Fibroblast of peridontal ligament (primary cell): ENCODE measurements around the gene B3GAT2.
"Not testable (repeated sequence)": the region's sequence is repeated elsewhere in the genome, so short reads cannot be mapped to it uniquely, and the experiment has no call there.

ENCODE experiments used
- DNase-seq: peaks from one replicate; pipeline ENCODE4 v3.0.0-alpha.2; 2010; ENCODE audit errors: extremely low read depth

B3GAT2 gene, protein sequence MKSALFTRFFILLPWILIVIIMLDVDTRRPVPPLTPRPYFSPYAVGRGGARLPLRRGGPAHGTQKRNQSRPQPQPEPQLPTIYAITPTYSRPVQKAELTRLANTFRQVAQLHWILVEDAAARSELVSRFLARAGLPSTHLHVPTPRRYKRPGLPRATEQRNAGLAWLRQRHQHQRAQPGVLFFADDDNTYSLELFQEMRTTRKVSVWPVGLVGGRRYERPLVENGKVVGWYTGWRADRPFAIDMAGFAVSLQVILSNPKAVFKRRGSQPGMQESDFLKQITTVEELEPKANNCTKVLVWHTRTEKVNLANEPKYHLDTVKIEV

DNA sequence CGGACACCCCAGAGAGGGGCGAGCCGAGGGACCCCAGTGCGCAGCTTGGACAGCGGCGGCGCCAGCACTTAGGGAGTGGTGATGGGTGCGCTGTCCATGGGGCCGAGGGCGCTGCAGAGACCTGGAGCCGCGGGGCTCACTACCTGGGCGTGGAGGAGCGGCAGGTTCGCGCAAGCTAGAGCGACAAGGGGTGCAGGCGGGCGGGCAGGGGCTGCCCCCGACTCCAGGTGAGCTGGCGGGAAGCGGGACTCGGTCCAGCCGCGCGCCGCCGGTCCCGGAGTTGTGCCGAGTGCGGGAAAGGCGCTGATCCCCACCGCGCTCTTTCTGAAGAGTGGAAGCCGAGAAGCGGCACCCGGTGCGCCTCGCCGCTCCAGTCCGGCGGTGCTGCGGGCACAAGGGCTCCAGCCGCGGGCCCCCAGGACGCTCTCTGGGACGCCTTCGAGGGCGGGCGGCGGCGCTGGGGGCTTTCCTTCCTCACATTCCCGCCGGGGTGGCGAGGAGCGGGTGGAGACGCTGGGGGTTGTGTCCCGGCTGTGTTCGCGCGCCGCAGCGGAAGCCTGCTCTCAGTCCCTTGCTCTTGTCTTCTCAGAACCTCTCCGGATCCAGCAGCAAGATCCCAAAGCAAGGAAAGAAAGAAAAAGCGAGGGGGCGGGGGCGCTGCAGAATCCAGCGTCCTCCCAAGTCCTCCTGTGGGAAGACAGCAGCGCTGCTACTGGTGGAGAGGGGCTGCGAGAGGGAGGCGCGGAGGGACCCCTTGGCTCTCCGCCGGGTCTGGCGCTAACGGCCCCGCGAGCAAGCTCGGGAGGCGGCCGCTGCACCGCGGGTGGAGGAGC lies at the start of gene B3GAT2:
B3GAT2 (minus strand) TSS at position 610 of the 833 bp plus-strand sequence. CDS start 631 bp downstream, outside the sequence.
- peak; percentile 16 for DNase-seq

GRCh38 chr6:70998148-70998547 lies 41.3 kb upstream of the B3GAT2 start:
- no peak for DNase-seq

DNA sequence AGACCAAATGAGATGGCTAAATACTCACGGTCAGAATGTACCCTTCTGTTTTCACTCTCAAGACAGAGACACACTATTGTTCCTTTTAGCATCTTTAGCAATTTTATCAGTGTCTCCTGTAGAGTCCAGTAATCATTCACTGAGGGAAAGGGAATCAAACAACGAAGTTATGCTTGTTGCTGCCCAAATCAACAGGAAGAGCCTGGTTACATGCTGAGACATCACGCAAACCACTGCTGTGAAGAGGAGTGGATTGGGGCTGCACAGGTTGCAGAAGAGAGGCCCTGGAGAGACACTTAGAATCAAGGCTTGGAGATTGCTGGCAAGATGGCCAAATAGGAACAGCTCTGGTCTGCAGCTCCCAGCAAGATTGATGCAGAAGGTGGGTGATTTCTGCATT lies 40.5 kb upstream of the B3GAT2 start:
- no peak for DNase-seq

- DNase-seq, result no peak
Observed at GRCh38 chr6:70996106-70996505, 39.2 kb upstream of the B3GAT2 start.

GRCh38 chr6:70995411-70995810 lies 38.6 kb upstream of the B3GAT2 start:
- no peak for DNase-seq

DNA sequence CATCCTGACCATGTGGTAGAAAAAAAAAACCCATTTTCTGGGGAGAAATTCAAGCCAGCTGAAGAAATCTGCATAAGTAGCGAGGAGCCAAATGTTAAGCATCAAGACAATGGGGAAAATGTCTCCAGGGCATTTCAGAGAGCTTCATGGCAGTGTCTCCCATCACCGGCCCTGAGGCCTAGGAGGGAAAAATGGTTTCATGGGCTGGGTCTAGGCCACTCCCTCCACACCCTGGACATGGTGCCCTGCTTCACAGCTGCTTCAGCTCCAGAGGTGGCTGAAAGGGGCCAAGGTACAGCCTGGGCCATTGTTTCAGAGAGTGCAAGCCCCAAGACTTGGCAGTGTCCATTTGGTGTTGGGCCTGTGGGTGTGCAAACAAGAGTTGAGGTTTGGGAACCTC lies 34.4 kb upstream of the B3GAT2 start:
- no peak for DNase-seq

- DNase-seq, result no peak
Observed at GRCh38 chr6:70985156-70985555, 28.3 kb upstream of the B3GAT2 start.

- no peak for DNase-seq
Observed at GRCh38 chr6:70982747-70983146, 25.9 kb upstream of the B3GAT2 start.

GRCh38 chr6:70980727-70981126 lies 23.9 kb upstream of the B3GAT2 start:
- no peak for DNase-seq

GRCh38 chr6:70973604-70974003 lies 16.7 kb upstream of the B3GAT2 start:
- DNase-seq, result no peak

- no peak for DNase-seq
Observed at GRCh38 chr6:70967049-70967448, 10.2 kb upstream of the B3GAT2 start.

DNA sequence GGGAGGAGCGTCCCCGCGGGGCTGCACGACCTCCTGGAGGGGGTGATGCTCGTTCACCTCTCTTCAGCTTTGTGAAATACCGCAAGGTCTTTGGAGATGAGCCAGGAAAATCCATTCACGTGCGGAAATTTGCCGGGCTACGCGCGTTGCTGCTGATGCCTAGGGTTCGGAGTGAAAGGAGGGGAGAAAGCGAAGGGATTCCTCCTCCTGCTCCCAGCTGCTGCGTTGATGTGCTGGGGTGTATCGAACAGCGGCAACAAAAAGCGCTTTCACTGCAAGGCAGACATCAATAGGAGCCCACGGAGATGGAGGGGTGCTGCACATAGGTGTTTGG lies 391 bp upstream of the B3GAT2 start:
- peak; percentile 2 for DNase-seq

DNA sequence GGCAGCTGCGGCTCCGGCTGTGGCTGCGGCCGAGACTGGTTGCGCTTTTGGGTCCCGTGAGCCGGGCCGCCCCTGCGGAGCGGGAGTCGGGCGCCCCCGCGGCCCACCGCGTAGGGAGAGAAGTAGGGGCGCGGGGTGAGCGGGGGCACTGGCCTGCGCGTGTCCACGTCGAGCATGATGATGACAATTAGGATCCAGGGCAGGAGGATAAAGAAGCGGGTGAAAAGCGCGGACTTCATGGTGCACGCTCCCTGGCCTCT lies 739 bp downstream of the B3GAT2 start:
- no peak for DNase-seq

- DNase-seq, result peak; percentile 53
Observed at GRCh38 chr6:70955441-70956190, 1.2 kb downstream of the B3GAT2 start.

- DNase-seq, result no peak
Observed at GRCh38 chr6:70954750-70955149, 2.1 kb downstream of the B3GAT2 start.

DNA sequence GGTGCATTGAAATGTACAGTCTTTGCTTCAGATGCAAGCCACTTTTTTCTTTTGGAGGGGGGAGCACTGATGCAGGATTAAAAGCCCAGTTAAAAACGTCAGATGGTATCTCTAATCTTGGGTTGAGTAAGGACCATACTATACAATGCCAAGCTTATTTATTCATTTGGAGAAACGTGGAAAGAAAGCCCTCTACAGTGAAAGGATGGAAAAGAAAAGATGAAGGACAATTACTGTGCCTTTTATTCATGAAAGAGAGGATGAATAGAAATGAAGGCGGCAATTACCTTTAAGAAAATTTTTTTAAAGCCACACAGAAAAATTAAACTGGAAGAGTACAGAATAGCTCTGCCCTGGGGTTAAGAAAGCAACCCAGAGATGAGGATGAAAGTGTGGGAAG lies 2.7 kb downstream of the B3GAT2 start:
- no peak for DNase-seq

DNA sequence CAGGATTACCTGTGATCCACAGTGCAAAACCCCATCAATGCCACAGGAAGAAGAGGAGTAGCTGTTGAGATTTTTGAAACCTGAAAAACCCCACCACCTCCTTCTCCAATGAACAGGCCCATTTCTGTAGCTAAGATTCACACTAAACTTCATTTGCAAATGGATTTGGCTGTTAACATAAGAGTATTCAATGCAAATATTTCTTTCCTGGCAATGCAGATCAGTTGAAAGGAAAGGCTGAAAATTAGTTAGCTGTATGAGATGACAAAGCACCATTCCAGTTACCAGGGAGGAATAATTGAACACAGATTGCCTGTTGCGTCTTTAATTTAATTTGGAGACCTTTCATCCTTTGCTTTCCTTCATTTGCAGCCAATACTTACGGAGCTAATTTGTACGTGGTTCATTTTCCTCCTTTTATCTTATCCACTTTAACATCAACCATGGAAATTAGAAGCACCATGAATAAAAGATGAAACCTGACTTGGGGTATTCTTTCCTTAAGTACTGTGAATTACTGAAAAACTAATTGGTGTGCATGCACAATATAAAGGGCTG lies 4.2 kb downstream of the B3GAT2 start:
- DNase-seq, result no peak

GRCh38 chr6:70944321-70944720 lies 12.5 kb downstream of the B3GAT2 start:
- not testable (repeated sequence) for DNase-seq

GRCh38 chr6:70933853-70934252 lies 23.0 kb downstream of the B3GAT2 start:
- DNase-seq, result no peak

- DNase-seq, result no peak
Observed at GRCh38 chr6:70905742-70906141, 51.1 kb downstream of the B3GAT2 start.

GRCh38 chr6:70903665-70904452 lies 53.0 kb downstream of the B3GAT2 start:
- no peak for DNase-seq

GRCh38 chr6:70901324-70901723 lies 55.5 kb downstream of the B3GAT2 start:
- DNase-seq, result no peak
